ENCODE measurements around the gene SLC12A4. TPM values are rescaled to one million over a fixed set of nuclear protein-coding genes. Genes with fewer than 3 reads are reported as not detected.

Gene SLC12A4
- polyA plus RNA-seq, 2 of the 4 experiments (the other 2 are of a cell fraction) = 18.2 to 33.2 TPM

- no peak for FAIRE-seq
- no peak for TF ChIP-seq JUNB (IDR thresholded peaks at IDR 0.05)
- no peak for TF ChIP-seq CBX2 (IDR thresholded peaks at IDR 0.05; ENCODE audit: borderline replicate concordance, low read depth)
- no peak for TF ChIP-seq BCL3 (IDR thresholded peaks at IDR 0.05)
- TF ChIP-seq BHLHE40 (IDR thresholded peaks at IDR 0.05; ENCODE audit: low read depth, low read length) = no peak
- TF ChIP-seq TFCP2L1 (CRISPR knock-in tag; IDR thresholded peaks at IDR 0.05) = no peak
- 93% methylated on average over 11 of the region's 11 CpGs for WGBS (ENCODE audit: missing lambda C conversion rate)
- Histone ChIP-seq H3K9me3 (no peaks in the 10 kb centered on the region), H3K4me2 (no peak overlapping the region), H3K27ac (no peak overlapping the region), H3K4me3 (no peak overlapping the region), H3K4me1 (no peaks in the 10 kb centered on the region)
- peak in 1 of 2 experiments; percentile 20; a peak in 2 of 6 replicates for ATAC-seq
- ChIA-PET POLR2A (no interaction called here), CTCF (interaction anchor here (0.6 to 12.7 kb wide), 11 partner anchors 8 to 336 kb away, joined by 3 to 102 read pairs (median 5); partner anchors contain the start of gene NRN1L)
- no peak for DNase-seq (ENCODE audit: low read depth in 1 of 2, low spot score in 1 of 2)
Measured at GRCh38 chr16:67907397-67908180, 60.8 kb downstream of the SLC12A4 start.

- no peaks in the 10 kb centered on the region for H3K4me1 ChIP-seq
- no peaks in the 10 kb centered on the region for H3K9me3 ChIP-seq
- no peak overlapping the region for H3K27ac ChIP-seq
- H3K4me3 ChIP-seq = no peak overlapping the region
- H3K4me2 ChIP-seq = no peak overlapping the region
- ATAC-seq = no peak
- TF ChIP-seq MAX (IDR thresholded peaks at IDR 0.05) = no peak
- no peak for TF ChIP-seq ZC3H11A (IDR thresholded peaks at IDR 0.05)
- no peak for TF ChIP-seq NR3C1 (IDR thresholded peaks at IDR 0.05)
- TF ChIP-seq HDAC2 (IDR thresholded peaks at IDR 0.05) = no peak
- ChIA-PET CTCF (interaction anchor here (1.5 to 12.7 kb wide), 4 partner anchors 11 to 87 kb away, joined by 8 to 102 read pairs (median 12); partner anchors contain the start of gene NRN1L), POLR2A (no interaction called here)
- no peak for FAIRE-seq
- WGBS (ENCODE audit: missing lambda C conversion rate) = 97% methylated on average over 4 of the region's 4 CpGs
- no peak for DNase-seq (ENCODE audit: low read depth in 1 of 2, low spot score in 1 of 2)
Measured at GRCh38 chr16:67902831-67903230, 65.6 kb downstream of the SLC12A4 start.

- H3K4me3 ChIP-seq = no peak overlapping the region
- DNase-seq (ENCODE audit: low read depth in 1 of 2, low spot score in 1 of 2) (no peak), FAIRE-seq (no peak), ATAC-seq (no peak)
- CTCF ChIA-PET = interaction anchor here (0.6 to 12.7 kb wide), 5 partner anchors 19 to 471 kb away, joined by 3 to 102 read pairs (median 7); partner anchors contain the start of gene NRN1L
- WGBS (ENCODE audit: missing lambda C conversion rate) = 95% methylated on average over 5 of the region's 5 CpGs
- H3K27ac ChIP-seq = no peak overlapping the region
- no peak for TF ChIP-seq RAD21 (conservative IDR thresholded peaks at IDR 0.05 in 1 of 2, IDR thresholded peaks at IDR 0.05 in 1 of 2)
- no peak for TF ChIP-seq EHF (CRISPR knock-in tag; IDR thresholded peaks at IDR 0.05)
- no peak for TF ChIP-seq ELK1 (IDR thresholded peaks at IDR 0.05; ENCODE audit: low read depth, low read length)
- TF ChIP-seq CBX8 (IDR thresholded peaks at IDR 0.05) = no peak
- no peak for TF ChIP-seq CHD4 (IDR thresholded peaks at IDR 0.05; ENCODE audit: borderline replicate concordance)
- no peak for TF ChIP-seq FOSB (CRISPR knock-in tag; IDR thresholded peaks at IDR 0.05)
- no peak for TF ChIP-seq TFCP2L1 (CRISPR knock-in tag; IDR thresholded peaks at IDR 0.05)
- no peak for TF ChIP-seq FOSL2 (IDR thresholded peaks at IDR 0.05)
- no peak for TF ChIP-seq FOSL2 (CRISPR knock-in tag; IDR thresholded peaks at IDR 0.05)
- no peak for TF ChIP-seq HMGXB4 (CRISPR knock-in tag; IDR thresholded peaks at IDR 0.05; ENCODE audit: borderline replicate concordance)
- no peak for TF ChIP-seq MAX (IDR thresholded peaks at IDR 0.05)
- no peak for TF ChIP-seq RNF2 (IDR thresholded peaks at IDR 0.05; ENCODE audit: borderline replicate concordance, low read depth)
- H3K4me1 ChIP-seq = no peaks in the 10 kb centered on the region
- H3K4me2 ChIP-seq = no peak overlapping the region
- H3K9me3 ChIP-seq = no peaks in the 10 kb centered on the region
- POLR2A ChIA-PET = no interaction called here
Measured at GRCh38 chr16:67901734-67902133, 66.7 kb downstream of the SLC12A4 start.

All from A549 (cell line).